Activated CD4-positive, alpha-beta T cell treated with anti-CD3 and anti-CD28 coated beads for 1 hour (primary cell): ENCODE measurements around the gene DYNAP.

ENCODE experiments used
- DNase-seq: peaks from one replicate; pipeline ENCODE4 v3.0.0-alpha.2; 2020

DYNAP gene, protein sequence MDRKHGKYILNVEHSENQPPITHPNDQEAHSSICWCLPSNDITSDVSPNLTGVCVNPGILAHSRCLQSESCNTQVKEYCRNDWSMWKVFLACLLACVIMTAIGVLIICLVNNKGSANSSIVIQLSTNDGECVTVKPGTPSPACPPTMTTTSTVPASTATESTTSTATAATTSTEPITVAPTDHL

DNA sequence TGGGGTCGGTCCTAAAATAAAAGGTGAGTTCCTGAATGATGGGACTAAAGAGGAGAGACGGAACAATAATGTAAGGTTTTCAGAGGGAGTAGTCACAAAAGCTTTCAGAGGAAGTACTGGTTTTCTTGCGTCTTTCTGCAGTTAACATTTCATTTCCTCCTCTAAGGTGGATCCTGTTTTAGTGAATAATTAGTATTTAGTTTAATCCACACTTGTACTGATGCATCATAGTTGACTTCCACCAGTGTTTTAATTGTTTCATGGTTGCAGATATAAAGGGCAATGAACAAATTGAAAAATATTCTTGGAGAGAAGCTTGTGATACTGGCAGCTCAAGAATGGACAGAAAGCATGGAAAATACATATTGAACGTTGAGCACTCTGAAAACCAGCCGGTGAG lies at the start of gene DYNAP:
Gene DYNAP (plus strand): TSS at position 301 of the 400 bp plus-strand sequence. CDS start 38 bp downstream, at position 339.
- no peak for DNase-seq

DNA sequence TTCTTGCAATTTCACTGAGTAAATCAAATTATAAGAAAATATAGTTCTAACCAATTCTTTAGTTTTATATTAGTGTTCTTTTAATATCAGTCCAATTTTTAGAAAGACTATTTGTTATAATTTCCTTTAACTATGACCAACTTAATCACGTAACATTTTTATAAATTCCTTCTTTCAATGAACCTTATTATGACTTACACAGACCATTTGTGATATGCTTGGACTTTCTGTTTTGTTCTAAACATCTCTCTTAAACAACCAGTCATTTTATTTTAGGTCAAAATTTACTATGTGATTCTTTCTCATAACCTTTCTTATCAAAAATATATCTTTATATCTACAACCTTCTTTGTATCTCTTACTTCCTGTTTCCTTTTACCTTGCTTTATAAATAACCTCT lies 39.5 kb upstream of the DYNAP start:
- DNase-seq: no peak

DNA sequence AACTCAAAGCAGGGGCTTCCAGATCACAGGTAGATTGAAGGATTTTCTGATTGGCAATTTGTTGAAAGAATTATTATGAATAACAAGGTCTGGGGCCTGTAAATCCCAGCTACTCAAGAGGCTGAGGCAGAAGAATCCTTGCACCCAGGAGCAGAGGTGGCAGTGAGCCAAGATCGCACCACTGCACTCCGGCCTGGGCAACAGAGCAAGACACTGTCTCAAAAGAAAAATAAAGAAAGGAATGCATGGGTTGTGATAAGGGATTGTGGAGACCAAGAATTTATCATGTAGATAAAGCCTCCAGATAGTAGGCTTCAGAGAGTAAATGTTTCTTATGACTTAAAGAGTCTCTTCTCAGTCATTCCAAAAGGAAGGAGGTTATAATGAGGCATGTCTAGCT lies 35.8 kb upstream of the DYNAP start:
- no peak for DNase-seq

DNA sequence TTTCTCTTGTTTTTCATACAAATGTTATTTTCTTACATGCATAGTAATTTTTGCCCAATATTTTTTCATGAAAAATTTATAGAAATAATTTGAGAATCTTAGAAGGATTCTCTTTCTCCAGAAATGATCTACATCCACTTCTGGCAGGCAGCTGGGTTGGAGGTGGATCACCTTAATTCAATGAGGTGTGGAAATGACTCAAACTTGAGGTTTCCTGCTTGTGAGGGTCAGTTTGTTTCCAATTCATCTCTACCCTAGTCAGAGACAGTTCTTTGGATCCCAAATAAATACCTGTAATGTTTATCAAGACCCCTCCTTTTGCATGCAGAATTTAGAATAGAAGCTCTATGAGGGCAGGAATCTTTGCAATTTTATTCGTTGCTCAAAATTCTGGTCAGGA lies 35.0 kb upstream of the DYNAP start:
- DNase-seq: no peak

DNA sequence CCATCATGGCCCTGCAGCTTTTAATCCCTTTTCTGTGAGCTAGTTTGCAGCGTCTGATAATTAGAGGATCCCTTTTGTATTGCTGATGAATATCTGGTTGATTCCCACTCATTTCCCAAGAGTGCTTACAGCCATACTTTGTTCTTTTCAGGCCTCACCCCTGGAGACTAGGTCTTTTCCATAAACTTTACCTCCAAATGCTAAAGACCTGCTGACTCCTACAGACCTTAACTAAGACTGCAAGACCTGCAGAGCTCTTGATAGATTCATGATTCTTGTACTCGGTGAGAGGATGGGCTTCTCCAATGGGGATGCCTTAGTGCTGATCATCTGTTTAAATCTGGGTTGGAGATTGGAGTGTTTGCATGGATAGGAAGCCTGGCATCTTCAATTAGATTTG lies 33.1 kb upstream of the DYNAP start:
- no peak for DNase-seq

DNA sequence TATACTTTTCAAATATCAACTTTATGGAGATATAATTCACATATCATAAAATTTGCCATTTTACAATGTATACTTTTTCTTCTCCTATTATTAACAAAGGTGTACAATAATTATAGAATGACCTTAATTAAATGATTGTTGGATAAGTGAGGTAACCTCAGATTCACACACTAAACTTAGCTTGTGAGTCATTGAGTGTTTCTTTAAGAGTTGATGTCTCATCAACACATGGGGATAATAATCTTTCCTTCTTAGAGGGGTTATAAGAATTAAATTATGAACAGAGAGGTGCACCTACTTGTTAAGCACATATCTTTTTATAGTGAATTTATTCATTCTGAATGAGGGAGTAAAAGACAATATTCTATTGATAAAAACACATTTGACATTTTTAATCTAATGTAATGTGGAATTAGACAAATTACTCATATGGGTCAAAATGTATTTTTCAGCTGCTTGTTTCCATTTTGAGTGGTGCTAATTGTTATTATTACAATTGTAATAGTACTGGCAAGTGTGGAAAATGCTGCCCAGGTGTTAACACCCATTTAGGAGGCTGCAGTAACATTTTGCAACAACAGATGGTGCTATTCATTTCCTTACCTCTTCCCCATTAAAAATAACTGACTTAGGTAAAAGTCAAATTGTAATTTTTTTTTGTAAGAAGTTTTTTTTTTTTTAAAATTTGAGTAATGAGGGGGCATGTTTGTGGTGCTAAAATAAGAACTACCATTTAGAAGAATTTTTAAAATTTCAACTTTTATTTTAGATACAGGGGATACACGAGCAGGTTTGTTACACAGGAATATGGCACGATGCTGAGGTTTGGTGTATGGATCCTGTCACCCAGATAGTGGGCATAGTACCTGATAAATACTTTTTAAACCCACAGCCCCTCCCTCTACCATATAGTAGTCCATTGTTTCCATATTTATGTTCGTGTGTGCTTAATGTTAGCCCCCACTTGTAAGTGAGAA lies 32.1 kb upstream of the DYNAP start:
- no peak for DNase-seq

DNA sequence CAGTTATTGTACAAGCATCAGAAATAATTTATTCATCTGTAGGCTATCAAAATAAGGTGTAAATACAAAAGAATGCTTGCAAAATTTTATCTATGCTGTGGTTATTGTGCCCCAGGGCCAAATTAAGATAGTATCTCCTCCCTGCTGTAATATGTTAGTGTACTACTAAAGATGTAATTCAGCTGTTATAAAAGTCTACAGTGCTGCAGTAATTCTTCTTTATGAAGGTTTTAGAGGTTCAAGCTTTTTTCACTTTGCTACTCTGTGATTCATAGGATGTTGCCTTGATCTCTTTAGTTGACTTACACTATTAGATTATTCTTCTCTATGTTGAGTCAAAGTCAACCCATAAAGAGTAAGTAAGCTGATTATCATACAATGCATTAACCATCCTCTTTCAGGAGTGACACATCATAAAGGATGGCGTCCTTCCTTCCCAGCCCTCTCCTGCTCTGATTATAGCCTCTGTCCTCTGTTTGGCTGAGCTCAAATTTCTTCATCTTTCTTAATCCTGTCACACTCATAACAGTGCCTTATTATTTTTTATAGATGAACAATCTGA lies 29.3 kb upstream of the DYNAP start:
- DNase-seq: no peak

DNA sequence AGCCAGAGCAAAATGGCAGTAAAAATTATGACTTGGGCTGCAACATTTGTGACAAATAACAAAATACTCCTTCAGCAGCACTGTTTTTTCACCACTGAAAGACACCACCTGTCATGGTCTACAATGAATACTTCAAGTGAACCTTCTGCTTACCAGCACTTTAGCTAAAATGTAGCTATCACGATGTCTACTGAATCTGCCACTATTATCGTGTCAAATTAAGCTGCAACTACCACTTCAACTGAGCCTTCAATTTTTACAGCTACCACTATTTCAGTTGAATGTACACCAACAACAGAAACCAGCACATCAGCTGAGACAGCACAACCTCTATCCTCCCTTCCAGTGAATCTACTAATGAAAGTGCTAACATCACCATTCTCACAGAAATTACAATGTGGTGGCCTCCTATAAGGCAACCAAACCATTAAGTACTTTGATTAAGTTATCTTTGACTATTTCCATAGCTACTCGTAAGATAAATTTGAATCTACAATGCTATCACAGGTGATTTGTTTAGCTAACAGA lies 10.8 kb upstream of the DYNAP start:
- no peak for DNase-seq

DNA sequence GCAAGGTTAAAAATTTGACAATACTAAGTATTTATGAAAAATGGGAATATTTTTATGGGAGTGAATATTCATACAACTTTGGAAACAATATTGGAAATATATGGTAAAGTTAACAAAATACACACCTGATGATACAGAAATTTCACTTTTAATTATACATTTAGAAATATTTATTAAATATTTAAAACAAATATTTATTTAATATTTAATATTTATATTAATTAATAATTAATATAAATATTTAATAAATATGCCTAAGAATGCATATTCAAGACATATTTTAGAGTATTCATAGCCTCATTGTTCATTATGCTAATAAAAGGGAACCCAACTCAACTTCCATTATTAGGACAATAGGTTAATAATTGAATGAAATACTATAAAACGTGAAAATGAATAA lies 7.0 kb upstream of the DYNAP start:
- no peak for DNase-seq

DNA sequence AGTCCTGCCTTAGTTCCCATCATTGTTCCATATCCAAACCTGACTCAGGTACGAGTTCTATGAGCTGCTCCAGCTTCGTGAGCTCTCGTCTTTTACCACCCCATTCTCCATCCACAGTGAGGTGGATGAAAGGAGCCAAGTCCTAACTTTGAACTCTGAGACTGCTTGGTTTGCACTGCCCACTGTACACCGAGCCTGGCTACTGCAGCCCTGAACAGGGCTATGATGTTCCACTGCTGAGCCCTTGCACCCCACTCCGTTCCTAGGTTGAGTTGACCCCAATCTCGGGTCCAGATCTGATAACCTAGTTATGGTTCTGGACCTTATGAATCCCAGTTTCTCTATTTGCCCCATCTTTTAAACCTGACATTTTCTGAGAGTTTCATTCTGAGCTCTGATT lies 5.3 kb upstream of the DYNAP start:
- no peak for DNase-seq

DNA sequence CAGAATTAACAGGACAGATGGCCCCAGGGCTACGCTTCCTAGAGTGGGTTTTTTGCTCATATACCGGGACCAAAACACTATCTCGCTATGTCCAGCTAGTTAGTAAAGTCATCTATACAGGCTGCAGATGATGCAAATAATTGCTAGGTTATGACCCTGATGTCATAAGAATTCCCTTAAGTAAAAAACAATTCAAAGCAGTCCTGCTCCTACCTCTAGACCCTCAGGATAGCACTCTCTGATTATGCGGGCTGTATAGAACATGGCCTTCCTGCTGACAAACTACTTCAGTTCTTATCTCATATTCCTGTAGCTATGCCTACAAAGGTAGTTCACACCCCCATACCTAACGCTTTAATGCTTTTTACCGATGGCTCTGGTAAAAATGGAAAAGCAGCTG lies 13.2 kb downstream of the DYNAP start:
- no peak for DNase-seq

DNA sequence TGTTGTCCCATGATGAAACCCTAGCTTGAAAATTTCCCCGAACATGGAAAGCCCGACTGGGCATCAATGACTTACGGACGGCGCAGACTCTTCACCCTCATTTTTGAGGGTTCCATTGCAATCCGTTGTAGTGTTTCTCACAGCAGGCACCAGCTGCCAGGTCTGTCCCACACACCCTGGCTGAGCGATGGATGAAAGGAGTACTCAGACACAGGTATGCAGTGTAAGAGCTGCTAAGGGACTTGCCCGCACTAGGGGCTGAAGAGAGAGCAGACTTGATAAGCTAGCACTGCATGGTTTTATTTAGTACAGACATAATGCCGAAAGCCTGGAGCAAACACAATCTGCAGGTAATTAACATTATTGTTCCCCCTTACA lies 15.8 kb downstream of the DYNAP start:
- DNase-seq: no peak

DNA sequence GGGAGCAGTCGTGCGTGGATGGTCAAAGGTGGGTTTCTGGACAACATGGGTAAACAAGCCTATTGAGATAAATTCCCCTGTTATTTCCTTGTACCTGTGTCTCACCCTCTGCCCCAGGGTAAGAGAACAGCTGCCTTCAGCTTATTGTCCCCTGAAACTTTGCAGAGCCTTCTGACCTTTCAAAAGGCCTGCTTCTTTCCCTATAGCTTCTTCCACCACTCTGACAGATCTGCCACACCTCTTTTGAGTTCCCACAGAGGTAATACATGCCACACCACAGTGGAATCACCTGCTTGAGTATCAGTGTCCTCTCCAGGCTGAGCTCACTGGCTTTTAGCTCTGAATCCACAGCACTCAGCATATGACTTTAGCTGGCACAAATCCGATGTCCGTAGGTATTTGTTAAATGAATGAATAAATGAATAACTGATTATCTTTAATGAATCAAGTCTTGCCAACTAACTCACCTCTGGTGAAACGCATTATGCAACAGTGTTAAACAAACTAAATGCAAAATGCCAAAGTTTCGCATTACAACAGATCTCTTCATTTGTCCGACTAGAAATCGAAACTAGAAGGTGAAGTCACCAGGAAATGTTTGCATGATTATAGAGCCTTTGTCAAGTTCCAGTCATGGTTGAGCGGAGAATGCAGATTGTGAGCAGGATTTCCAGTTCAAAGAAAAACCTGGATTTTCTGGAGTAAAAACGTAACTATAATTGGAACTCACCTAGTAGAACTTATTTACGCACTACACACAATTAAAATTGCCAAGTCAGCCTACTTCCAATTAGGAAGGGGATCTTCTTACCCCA lies 16.4 kb downstream of the DYNAP start:
- no peak for DNase-seq

DNA sequence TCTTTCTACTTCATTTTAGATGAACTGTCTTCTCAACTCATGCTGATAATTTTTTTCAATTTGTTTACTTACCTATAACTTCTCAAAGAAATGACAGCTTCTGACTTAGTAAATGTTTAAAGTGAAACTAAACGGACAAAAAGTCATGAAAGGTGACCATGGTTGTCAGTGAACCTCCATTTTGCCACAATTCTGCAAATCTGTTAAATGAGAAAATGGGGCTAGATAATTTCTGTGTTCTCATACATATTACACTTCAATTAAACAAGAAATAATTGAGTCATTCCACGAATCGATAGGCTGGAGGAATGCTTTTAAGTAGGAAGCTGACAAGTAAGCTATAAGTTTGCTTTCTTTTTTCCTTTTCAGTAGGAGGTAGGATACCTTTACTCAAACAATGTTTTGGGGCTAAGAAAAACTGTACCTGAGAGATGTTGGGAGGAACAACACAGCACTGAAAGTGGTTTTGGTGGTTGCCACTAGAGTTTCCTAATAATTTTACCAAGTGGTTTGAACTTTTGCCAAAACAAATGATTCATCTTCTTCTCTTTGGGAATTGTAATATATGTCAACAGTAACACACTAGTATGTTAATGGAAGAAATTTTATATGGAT lies 17.1 kb downstream of the DYNAP start:
- DNase-seq: no peak

DNA sequence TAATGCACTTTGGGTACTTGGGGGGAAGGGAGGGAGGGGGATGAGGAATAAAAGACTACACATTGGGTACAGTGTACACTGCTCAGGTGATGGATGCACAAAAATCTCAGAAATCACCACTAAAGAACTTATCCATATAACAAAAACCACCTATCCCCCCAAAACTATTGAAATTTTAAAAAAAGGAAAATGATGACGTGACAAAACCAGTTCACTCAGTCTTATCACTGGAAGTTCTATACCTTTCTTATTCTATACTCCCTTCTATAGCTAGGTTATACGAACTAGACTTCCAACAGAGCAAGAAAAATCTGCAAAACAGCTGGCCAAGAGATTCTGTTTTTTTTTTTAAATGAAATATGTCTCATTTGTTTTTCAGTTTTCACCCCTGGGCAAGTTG lies 20.8 kb downstream of the DYNAP start:
- no peak for DNase-seq

DNA sequence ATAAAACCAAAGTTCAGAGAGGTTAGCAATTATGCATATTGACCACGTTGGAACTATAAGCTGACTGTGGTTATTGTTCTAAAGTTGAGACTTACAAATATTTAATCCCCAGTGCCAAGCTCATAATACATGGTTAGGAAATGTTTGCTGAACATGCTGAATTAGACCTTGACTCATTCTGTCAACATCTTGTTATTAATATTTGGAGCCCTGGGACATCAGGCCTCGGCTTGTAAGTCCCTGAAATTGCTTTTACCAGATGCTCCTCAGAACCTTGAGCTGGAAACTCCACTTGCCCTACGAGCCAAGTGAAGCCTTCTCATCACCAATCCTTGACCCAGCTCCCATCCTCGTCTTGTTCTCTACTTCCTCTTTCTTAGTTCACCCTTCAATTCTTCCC lies 21.2 kb downstream of the DYNAP start:
- DNase-seq: no peak

DNA sequence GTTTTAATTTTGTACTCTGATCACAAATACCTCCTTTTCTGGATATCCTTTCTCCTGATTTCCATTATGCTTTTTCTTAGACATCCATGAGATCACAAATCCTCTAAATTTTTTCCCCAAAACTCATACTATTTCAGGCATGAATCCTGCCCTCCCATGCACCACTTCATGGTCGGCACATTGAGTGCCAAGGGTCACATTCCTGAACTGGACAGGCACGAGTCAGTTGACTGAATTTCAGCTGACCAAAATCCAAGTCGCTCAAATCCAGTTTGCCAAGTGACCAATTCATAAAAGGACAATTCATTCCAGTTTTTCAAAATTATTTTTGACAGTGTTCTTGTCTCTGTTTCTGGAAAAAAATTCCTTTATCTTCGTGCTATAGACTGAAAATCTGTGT lies 22.1 kb downstream of the DYNAP start:
- DNase-seq: no peak

DNA sequence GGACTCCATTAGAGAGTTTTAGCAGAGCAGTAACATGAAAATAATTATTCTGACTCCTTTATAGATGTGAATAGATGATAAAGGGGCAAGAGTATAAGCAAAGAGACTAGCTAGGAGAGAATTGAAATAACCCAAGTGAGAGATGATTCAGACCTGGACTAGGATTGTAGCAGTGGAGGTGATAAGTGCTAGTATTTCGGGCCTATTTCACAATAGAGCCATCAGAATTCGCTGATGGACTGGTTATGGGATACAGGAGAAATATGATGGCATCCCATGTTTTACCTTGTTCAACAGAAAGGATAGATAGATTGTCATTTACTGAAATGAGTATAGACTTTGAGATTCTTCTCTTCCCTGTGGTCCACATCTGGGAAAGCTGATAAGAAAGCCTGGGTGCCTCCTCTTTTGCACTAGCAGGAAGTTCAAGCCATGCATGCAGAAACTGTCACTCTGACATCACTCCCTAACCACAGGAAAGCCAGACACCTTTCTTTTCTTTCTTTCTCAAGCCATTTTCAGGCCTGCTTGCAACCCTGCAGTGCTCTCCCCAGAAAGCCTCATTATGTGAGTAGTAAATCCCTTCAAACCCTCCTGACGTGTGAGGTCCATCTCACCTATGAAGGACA lies 25.3 kb downstream of the DYNAP start:
- no peak for DNase-seq

DNA sequence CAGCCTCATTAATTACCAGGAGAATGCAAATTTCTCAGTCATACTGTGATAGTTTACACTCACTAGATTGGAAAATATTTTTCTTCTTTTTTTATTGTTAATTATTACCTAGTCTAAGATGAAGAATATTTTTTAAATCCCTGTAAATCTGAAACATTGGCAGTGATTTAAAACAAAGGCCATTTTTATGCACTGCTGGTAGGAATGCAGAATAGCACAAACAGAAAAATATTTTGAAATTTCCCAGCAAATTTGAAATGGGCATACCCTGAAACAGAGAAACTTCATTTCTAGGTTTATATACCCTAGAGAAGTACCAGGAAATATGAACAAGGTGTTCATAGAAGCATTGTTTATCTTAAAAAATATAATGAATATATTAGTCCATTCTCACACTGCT lies 31.0 kb downstream of the DYNAP start:
- no peak for DNase-seq

DNA sequence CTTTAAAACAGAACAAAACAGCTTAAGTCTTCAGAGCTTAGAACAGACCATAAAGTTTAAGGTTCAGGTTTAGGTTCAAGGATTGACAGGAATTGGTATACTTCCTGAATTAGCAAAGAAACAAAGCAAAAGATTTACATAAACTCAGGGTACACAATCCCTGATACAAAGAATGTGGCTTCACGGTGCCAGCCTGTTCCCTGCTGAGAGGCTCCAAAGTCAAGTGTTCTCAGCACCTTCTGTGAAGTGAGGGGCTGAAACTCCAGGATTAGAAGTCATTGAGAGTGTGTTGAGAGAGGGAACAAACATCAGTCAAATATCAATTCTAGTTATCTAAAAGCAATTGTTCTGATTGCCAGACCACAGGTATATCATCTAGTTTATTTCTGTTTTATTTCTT lies 35.7 kb downstream of the DYNAP start:
- no peak for DNase-seq

DNA sequence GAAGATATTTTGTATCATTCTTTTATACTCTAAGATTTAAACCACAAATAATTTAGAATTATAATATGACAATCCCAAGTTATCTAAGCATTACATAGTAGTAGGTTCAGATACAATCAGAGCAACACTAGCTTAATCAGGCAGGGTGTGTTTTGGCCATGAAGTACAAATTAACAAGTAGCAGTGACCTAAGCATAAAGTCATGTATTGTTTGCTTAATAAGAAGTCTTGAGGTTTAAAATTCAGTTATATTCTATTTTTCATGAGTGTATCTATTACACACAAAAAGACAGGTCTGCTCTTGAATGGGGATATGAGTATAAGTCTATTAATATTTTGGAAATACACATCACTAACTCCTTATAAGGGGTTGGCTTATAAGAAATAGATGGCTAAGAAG lies 39.9 kb downstream of the DYNAP start:
- no peak for DNase-seq

DNA sequence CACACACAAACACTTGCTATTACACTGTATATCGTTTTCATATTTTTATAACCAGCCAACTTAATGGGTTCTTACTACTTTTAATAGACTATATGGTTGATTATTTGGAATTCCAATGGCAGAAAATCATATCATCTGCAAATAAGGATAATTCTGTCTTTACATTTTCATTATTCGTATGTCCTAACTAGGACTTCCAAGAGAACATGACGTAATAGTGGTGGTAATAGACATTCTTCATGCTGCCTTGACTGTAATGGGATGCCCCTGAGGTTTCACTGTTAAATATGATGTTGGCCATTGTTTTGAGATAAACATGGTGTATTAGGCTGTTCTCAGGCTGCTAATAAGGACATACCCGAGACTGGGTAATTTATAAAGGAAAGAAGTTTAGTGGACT lies 45.2 kb downstream of the DYNAP start:
- DNase-seq: no peak
